GM12878 (cell line): ENCODE results near the gene H6PD.

Experiments used
- BHLHE40 ChIP-seq, 2 experiments: fragments of 450-650 bp in 1 of 2; IDR thresholded peaks; 2 replicates each; pipeline ENCODE4 v1.6.1; 2011 to 2017; ENCODE audit warnings: low read depth in 2 of 2, borderline replicate concordance in 1 of 2, improper control_type of control experiment in 1 of 2, low read length in 1 of 2, mild to moderate bottlenecking in 1 of 2
- CTCF ChIP-seq, 3 experiments: IDR thresholded peaks in 2 of 3; conservative IDR thresholded peaks in 1 of 3; 2 replicates each; pipeline ENCODE4 v1.5.1; 2011; ENCODE audit warnings: low read depth in 3 of 3, low read length in 3 of 3, mild to moderate bottlenecking in 3 of 3, control low read depth in 2 of 3, moderate library complexity in 2 of 3, inconsistent platforms in 1 of 3, mixed read lengths in 1 of 3; ENCODE audit not compliant: control insufficient read depth in 2 of 3, insufficient read depth in 1 of 3; ENCODE audit errors: extremely low read depth in 1 of 3
- IRF4 ChIP-seq: IDR thresholded peaks from 2 replicates; pipeline ENCODE4 v1.6.1; 2011; ENCODE audit warnings: low read depth, low read length
- JUND ChIP-seq: IDR thresholded peaks from 2 replicates; pipeline ENCODE4 v1.6.1; 2012; ENCODE audit warnings: low read depth, mild to moderate bottlenecking, low read length, improper control_type of control experiment, moderate library complexity
- MAX ChIP-seq: IDR thresholded peaks from 2 replicates; pipeline ENCODE4 v1.6.1; 2012; ENCODE audit warnings: low read depth, low read length, improper control_type of control experiment
- POLR2A ChIP-seq: IDR thresholded peaks from 2 replicates; pipeline ENCODE4 v1.6.1; 2011; ENCODE audit warnings: low read depth, mild to moderate bottlenecking, low read length
- POLR2AphosphoS5 ChIP-seq: IDR thresholded peaks from 2 replicates; pipeline ENCODE4 v1.6.1; 2011; ENCODE audit warnings: mild to moderate bottlenecking, low read length, inconsistent platforms
- RBBP5 ChIP-seq: fragments of 200-600 bp; sonication (generic); conservative IDR thresholded peaks from 2 replicates; pipeline ENCODE4 v1.6.1; 2016
- RFX5 ChIP-seq: IDR thresholded peaks from 2 replicates; pipeline ENCODE4 v1.6.1; 2011; ENCODE audit warnings: low read depth, low read length, improper control_type of control experiment
- TAF1 ChIP-seq: IDR thresholded peaks from 2 replicates; pipeline ENCODE4 v1.6.1; 2011; ENCODE audit warnings: mild to moderate bottlenecking, low read depth, low read length, borderline replicate concordance

- TF ChIP-seq MAX (no peak), TAF1 (no peak), RFX5 (no peak), POLR2AphosphoS5 (no peak), JUND (no peak), POLR2A (no peak), IRF4 (no peak), BHLHE40 (IDR thresholded peaks at IDR 0.05; ENCODE audit: borderline replicate concordance in 1 of 2, low read depth in 2 of 2, low read length in 1 of 2) (no peak), RBBP5 (no peak), CTCF (IDR thresholded peaks at IDR 0.05 in 2 of 3, conservative IDR thresholded peaks at IDR 0.05 in 1 of 3; ENCODE audit: control insufficient read depth in 2 of 3, extremely low read depth in 1 of 3, insufficient read depth in 1 of 3, low read depth in 3 of 3, low read length in 3 of 3) (no peak)
These were observed 20.6 kb upstream of the H6PD start for GRCh38 chr1:9213956-9214355.
